GM20000 (cell line): ENCODE results near the gene ANO9.

Experiments used
- DNase-seq: peaks from one replicate; pipeline ENCODE4 v3.0.0; 2012; ENCODE audit warnings: low spot score
- CTCF ChIP-seq: IDR thresholded peaks from 2 replicates; pipeline ENCODE4 v1.5.1; 2012; ENCODE audit warnings: mild to moderate bottlenecking, control low read depth; ENCODE audit errors: extremely low read depth, missing control alignments

The ANO9 gene

GRCh38 chr11:371716-372590 lies 69.9 kb downstream of the ANO9 start:
- TF ChIP-seq CTCF = no peak
- DNase-seq = no peak

GRCh38 chr11:371051-371450 lies 70.8 kb downstream of the ANO9 start:
- TF ChIP-seq CTCF = no peak
- DNase-seq = no peak

GRCh38 chr11:370070-370941 lies 71.5 kb downstream of the ANO9 start:
- no peak for DNase-seq

GRCh38 chr11:369336-370018 lies 72.3 kb downstream of the ANO9 start, which contains the start of gene B4GALNT4:
Gene B4GALNT4, plus strand, starts transcription at chr11:369499. Its CDS starts 305 bp downstream, at chr11:369804.
- no peak for TF ChIP-seq CTCF
- DNase-seq = no peak

More at GRCh38 chr11:370070-370941, 71.5 kb downstream of the ANO9 start:
- no peak for TF ChIP-seq CTCF

- no peak for DNase-seq
Measured at GRCh38 chr11:368414-369335, 73.1 kb downstream of the ANO9 start.

More at GRCh38 chr11:368414-369335, 73.1 kb downstream of the ANO9 start:
- TF ChIP-seq CTCF = no peak
